ENCODE data around the gene LRWD1. TPM values are rescaled to one million over a fixed set of nuclear protein-coding genes. Genes with fewer than 3 reads are reported as not detected.

Gene LRWD1
- total RNA-seq: 10 to 100 TPM; 30.9 to 43.5 TPM
- 21.3 TPM for polyA plus RNA-seq (2013, experiment 1 of 2)
- 22.8 TPM for polyA plus RNA-seq (2013, experiment 2 of 2)
- long read RNA-seq, experiment 1, partial matches to known transcripts: 5 of 13 reads
- long read RNA-seq, experiment 1, other reads (novel, unspliced or antisense): 5 of 13 reads
- long read RNA-seq, experiment 2, transcript LRWD1-201 (15 exons, 2,215 nt): major isoform, 53 of 74 reads
- long read RNA-seq, experiment 2, partial matches to known transcripts: 4 of 74 reads
- long read RNA-seq, experiment 2, other reads (novel, unspliced or antisense): 17 of 74 reads
- long read RNA-seq, experiment 3, transcript LRWD1-201 (15 exons, 2,215 nt): major isoform, 217 of 310 reads
- long read RNA-seq, experiment 3, partial matches to known transcripts: 14 of 310 reads
- long read RNA-seq, experiment 3, other reads (novel, unspliced or antisense): 79 of 310 reads
- long read RNA-seq, experiment 4: 0 reads

DNA sequence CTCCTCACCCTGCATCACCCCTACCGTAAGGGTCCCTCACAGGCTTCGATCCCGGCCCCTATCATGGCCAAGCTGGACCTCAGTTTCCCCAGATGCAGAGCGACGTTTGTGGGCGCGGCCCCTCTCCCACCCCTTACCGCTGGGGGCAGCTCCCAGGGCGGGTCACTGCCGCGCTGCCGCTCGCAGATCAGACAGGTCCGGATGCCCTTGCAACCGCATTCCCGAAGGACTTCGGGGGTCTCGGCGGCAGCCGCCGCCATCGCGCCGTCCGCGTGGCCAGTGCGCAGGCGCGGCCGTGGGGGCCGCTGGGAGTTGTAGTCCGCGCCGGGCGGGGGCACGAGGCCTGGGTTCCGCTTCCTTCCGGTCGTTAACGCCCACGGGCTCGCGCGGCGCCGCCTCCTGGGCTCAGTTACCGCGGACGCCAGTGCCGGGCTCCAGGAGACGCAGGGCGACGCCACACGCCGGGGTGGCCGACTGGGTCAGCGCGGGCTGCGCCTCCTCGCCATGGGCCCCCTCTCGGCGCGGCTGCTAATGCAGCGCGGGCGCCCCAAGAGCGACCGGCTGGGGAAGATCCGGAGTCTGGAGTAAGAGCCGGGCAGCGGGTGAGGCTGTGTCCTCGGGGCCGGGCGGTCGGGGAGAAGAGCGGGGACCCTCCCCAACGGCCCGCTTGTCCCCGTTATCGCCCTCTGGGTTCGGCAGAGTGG lies at the start of gene LRWD1, which contains the start of gene ALKBH4:
Gene LRWD1 (plus strand): TSS at position 408 of the 704 bp plus-strand sequence. CDS start 97 bp downstream, at position 505.
Gene ALKBH4 (minus strand): TSS at position 287 of the 704 bp plus-strand sequence. CDS start 27 bp downstream, at position 260.
- H3K27me3 ChIP-seq (ENCODE audit: control insufficient read depth, insufficient read depth, low read length, poor library complexity, severe bottlenecking): no peaks in the 10 kb centered on the region
- Mint-ChIP-seq H3K27ac (peak within 1 kb of the TSS; percentile 88), H3K27me3 (ENCODE audit: insufficient read depth) (no peaks in the 10 kb centered on the region), H3K4me3 (peak within 1 kb of the TSS; percentile 99), H3K9me3 (no peaks in the 10 kb centered on the region), H3K4me1 (peaks cover 7% of the 10 kb centered on the region), H3K36me3 (ENCODE audit: low read depth) (peaks cover 21% of the 10 kb centered on the region)
- H3K9ac ChIP-seq (ENCODE audit: extremely low read depth, low read length, poor library complexity, severe bottlenecking): peak within 1 kb of the TSS; percentile 93
- peak; percentile 95 for DNase-seq
- H3K36me3 ChIP-seq (ENCODE audit: control insufficient read depth, insufficient read depth, low read length): peaks cover 8% of the 10 kb centered on the region
- no peaks in the 10 kb centered on the region for H3K9me3 ChIP-seq (ENCODE audit: control insufficient read depth, low read length)
- TF ChIP-seq, protein P1, sequence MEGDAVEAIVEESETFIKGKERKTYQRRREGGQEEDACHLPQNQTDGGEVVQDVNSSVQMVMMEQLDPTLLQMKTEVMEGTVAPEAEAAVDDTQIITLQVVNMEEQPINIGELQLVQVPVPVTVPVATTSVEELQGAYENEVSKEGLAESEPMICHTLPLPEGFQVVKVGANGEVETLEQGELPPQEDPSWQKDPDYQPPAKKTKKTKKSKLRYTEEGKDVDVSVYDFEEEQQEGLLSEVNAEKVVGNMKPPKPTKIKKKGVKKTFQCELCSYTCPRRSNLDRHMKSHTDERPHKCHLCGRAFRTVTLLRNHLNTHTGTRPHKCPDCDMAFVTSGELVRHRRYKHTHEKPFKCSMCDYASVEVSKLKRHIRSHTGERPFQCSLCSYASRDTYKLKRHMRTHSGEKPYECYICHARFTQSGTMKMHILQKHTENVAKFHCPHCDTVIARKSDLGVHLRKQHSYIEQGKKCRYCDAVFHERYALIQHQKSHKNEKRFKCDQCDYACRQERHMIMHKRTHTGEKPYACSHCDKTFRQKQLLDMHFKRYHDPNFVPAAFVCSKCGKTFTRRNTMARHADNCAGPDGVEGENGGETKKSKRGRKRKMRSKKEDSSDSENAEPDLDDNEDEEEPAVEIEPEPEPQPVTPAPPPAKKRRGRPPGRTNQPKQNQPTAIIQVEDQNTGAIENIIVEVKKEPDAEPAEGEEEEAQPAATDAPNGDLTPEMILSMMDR (conservative IDR thresholded peaks at IDR 0.05): peak; percentile 25
- H3K4me1 ChIP-seq (ENCODE audit: control insufficient read depth, insufficient read depth, low read length): no peaks in the 10 kb centered on the region
- WGBS, 2 experiments (ENCODE audit: insufficient coverage in 1 of 2, insufficient read length in 1 of 2): 0% methylated on average over 46 to 81 of the region's 81 CpGs
- H3K27ac ChIP-seq (ENCODE audit: low read depth, low read length): peak within 1 kb of the TSS; percentile 17
- peak within 1 kb of the TSS; percentile 98 for H3K4me3 ChIP-seq (ENCODE audit: low read length)

DNA sequence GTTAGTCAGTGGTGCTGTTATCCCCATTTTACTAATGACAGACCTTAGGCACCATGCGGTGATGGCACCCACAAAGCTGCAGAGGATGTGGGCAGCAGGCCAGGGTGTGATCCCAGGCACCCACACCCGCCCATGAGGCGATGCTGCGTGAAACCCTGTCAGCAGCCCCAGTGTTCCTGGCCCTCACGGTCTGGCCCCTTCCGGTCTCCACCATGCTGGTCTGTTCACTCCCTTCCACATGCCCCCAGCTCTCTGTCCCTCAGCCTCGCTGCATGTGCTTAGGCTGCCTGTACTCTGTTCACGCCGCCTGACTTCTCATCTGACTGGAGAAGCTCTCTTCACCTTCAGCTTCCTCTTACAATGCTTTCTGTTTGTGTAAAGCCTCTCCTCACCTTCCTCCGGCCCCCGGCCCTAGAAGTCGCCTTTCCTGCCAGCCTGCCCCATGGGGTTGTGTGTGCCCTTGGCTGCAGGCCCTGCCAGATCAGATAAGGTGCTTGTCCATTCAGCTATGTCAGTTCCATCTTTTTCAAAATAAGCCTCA lies 49.0 kb upstream of the LRWD1 start:
- H3K27ac Mint-ChIP-seq: no peak overlapping the region
- peaks cover 83% of the 10 kb centered on the region for H3K36me3 Mint-ChIP-seq (ENCODE audit: low read depth)

DNA sequence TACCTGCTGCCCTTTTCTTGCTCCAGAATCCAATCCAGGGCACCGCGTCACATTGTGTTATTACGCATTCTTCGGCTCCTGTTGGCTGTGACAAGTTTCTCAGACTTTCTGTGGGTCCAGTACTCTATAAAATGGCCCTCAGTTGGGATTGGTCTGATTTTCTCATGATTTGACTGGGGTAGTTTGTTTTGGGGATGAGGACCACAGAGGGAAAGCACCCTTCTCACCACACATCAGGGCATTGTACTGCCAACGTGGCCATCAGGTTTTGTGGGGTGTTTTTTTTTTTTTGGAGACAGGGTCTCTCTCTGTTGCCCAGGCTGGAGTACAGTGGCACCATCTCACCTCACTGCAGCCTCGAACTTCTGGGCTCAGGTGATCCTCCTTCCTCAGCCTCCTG lies 48.4 kb upstream of the LRWD1 start:
- H3K36me3 ChIP-seq (ENCODE audit: control insufficient read depth, insufficient read depth, low read length): peaks cover 78% of the 10 kb centered on the region
- Mint-ChIP-seq H3K9me3 (no peaks in the 10 kb centered on the region), H3K36me3 (ENCODE audit: low read depth) (peaks cover 82% of the 10 kb centered on the region), H3K4me1 (peaks cover 9% of the 10 kb centered on the region), H3K27ac (no peak overlapping the region), H3K27me3 (ENCODE audit: insufficient read depth) (no peaks in the 10 kb centered on the region), H3K4me3 (no peak overlapping the region)
- no peaks in the 10 kb centered on the region for H3K27me3 ChIP-seq (ENCODE audit: control insufficient read depth, insufficient read depth, low read length, poor library complexity, severe bottlenecking)
- H3K27ac ChIP-seq (ENCODE audit: low read depth, low read length): no peak overlapping the region
- DNase-seq: no peak
- no peak overlapping the region for H3K4me3 ChIP-seq (ENCODE audit: low read length)
- TF ChIP-seq, protein P1 (conservative IDR thresholded peaks at IDR 0.05): no peak
- peaks cover 3% of the 10 kb centered on the region for H3K4me1 ChIP-seq (ENCODE audit: control insufficient read depth, insufficient read depth, low read length)
- H3K9me3 ChIP-seq (ENCODE audit: control insufficient read depth, low read length): no peaks in the 10 kb centered on the region
- no peak overlapping the region for H3K9ac ChIP-seq (ENCODE audit: extremely low read depth, low read length, poor library complexity, severe bottlenecking)
- 94 to 100% methylated on average over 4 to 5 of the region's 6 CpGs for WGBS, 2 experiments (ENCODE audit: insufficient coverage in 1 of 2, insufficient read length in 1 of 2)

More for the DNA sequence above, 49.0 kb upstream of the LRWD1 start:
- Mint-ChIP-seq H3K9me3 (peaks cover 1% of the 10 kb centered on the region), H3K27me3 (ENCODE audit: insufficient read depth) (no peaks in the 10 kb centered on the region), H3K4me1 (peaks cover 6% of the 10 kb centered on the region), H3K4me3 (no peak overlapping the region)
- H3K27ac ChIP-seq (ENCODE audit: low read depth, low read length): no peak overlapping the region
- TF ChIP-seq, protein P1 (conservative IDR thresholded peaks at IDR 0.05): no peak
- peaks cover 3% of the 10 kb centered on the region for H3K4me1 ChIP-seq (ENCODE audit: control insufficient read depth, insufficient read depth, low read length)
- DNase-seq: no peak
- peaks cover 79% of the 10 kb centered on the region for H3K36me3 ChIP-seq (ENCODE audit: control insufficient read depth, insufficient read depth, low read length)
- no peak overlapping the region for H3K4me3 ChIP-seq (ENCODE audit: low read length)
- no peaks in the 10 kb centered on the region for H3K27me3 ChIP-seq (ENCODE audit: control insufficient read depth, insufficient read depth, low read length, poor library complexity, severe bottlenecking)
- 93 to 97% methylated on average over 12 of the region's 12 CpGs for WGBS, 2 experiments (ENCODE audit: insufficient coverage in 1 of 2, insufficient read length in 1 of 2)
- no peak overlapping the region for H3K9ac ChIP-seq (ENCODE audit: extremely low read depth, low read length, poor library complexity, severe bottlenecking)
- H3K9me3 ChIP-seq (ENCODE audit: control insufficient read depth, low read length): peaks cover 2% of the 10 kb centered on the region

Data from endodermal cell (in vitro differentiated cells).